Liver (tissue), 9 donors: ENCODE results near the gene RDH12. TPM values are rescaled to one million over a fixed set of nuclear protein-coding genes. Genes with fewer than 3 reads are reported as not detected.

Experiments
- DNase-seq: peaks from one replicate; pipeline ENCODE4 v3.0.0-alpha.2; 2017; ENCODE audit warnings: low spot score
- H3K27ac ChIP-seq, 2 donors: one replicate each; pipeline ENCODE4 v1.7.0; 2013; ENCODE audit warnings: inconsistent platforms in 2 of 2, low read length in 2 of 2, control low read depth in 1 of 2, low read depth in 1 of 2, mild to moderate bottlenecking in 1 of 2
- H3K27me3 ChIP-seq, 4 donors: one replicate each; pipeline versions ENCODE4 v1.6.1 to v1.7.0; 2013; ENCODE audit warnings: low read length in 3 of 4, inconsistent platforms in 1 of 4, mild to moderate bottlenecking in 1 of 4, moderate library complexity in 1 of 4; ENCODE audit not compliant: control insufficient read depth in 4 of 4, insufficient read depth in 4 of 4
- H3K36me3 ChIP-seq, 4 donors: one replicate each; pipeline versions ENCODE4 v1.6.1 to v1.7.0; 2013; ENCODE audit warnings: low read length in 3 of 4, mild to moderate bottlenecking in 3 of 4, low read depth in 1 of 4, moderate library complexity in 1 of 4; ENCODE audit not compliant: control insufficient read depth in 4 of 4, insufficient read depth in 3 of 4
- H3K4me1 ChIP-seq, 4 donors: one replicate each; pipeline versions ENCODE4 v1.6.1 to v1.7.0; 2013; ENCODE audit warnings: low read length in 3 of 4, mild to moderate bottlenecking in 3 of 4, moderate library complexity in 1 of 4; ENCODE audit not compliant: control insufficient read depth in 4 of 4, insufficient read depth in 4 of 4
- H3K4me3 ChIP-seq, 3 donors: one replicate each; pipeline versions ENCODE4 v1.6.1 to v1.7.0; 2013; ENCODE audit warnings: low read length in 3 of 3, control low read depth in 1 of 3, low read depth in 1 of 3, mild to moderate bottlenecking in 1 of 3
- H3K9ac ChIP-seq, 2 donors: one replicate each; pipeline ENCODE4 v1.7.0; 2013; ENCODE audit warnings: low read length in 2 of 2, mild to moderate bottlenecking in 2 of 2, moderate library complexity in 2 of 2, control low read depth in 1 of 2, low read depth in 1 of 2
- H3K9me3 ChIP-seq, 4 donors: one replicate each; pipeline versions ENCODE4 v1.6.1 to v1.7.0; 2013; ENCODE audit warnings: low read length in 3 of 4; ENCODE audit not compliant: control insufficient read depth in 4 of 4
- CTCF ChIP-seq: fragments of 150-350 bp; IDR thresholded peaks from 2 replicates; pipeline ENCODE4 v1.5.1; 2017; ENCODE audit warnings: improper control_type of control experiment, low read depth, low read length; ENCODE audit not compliant: missing input control
- EGR1 ChIP-seq, 2 donors: IDR thresholded peaks; 2 replicates each; pipeline ENCODE4 v1.6.1; 2016 to 2018; ENCODE audit warnings: antibody characterized with exemption in 2 of 2, low read depth in 2 of 2
- FOXA1 ChIP-seq: IDR thresholded peaks from 2 replicates; pipeline ENCODE4 v1.6.1; 2016; ENCODE audit warnings: antibody characterized with exemption
- FOXA2 ChIP-seq: IDR thresholded peaks from 2 replicates; pipeline ENCODE4 v1.6.1; 2016; ENCODE audit warnings: antibody characterized with exemption
- GABPA ChIP-seq, 2 donors: IDR thresholded peaks in 1 of 2; conservative IDR thresholded peaks in 1 of 2; 2 replicates each; pipeline ENCODE4 v1.6.1; 2016; ENCODE audit warnings: antibody characterized with exemption in 2 of 2, mild to moderate bottlenecking in 1 of 2, moderate library complexity in 1 of 2
- HNF4A ChIP-seq, 2 donors: conservative IDR thresholded peaks; 2 replicates each; pipeline ENCODE4 v1.6.1; 2016; ENCODE audit warnings: antibody characterized with exemption in 2 of 2, mild to moderate bottlenecking in 2 of 2
- HNF4G ChIP-seq: IDR thresholded peaks from 2 replicates; pipeline ENCODE4 v1.6.1; 2016; ENCODE audit warnings: antibody characterized with exemption
- JUND ChIP-seq, 2 donors: IDR thresholded peaks; 2 replicates each; pipeline ENCODE4 v1.6.1; 2016; ENCODE audit warnings: antibody characterized with exemption in 2 of 2
- MAX ChIP-seq: IDR thresholded peaks from 2 replicates; pipeline ENCODE4 v1.6.1; 2016; ENCODE audit warnings: antibody characterized with exemption
- NR2F2 ChIP-seq: IDR thresholded peaks from 2 replicates; pipeline ENCODE4 v1.6.1; 2016; ENCODE audit warnings: antibody characterized with exemption
- RAD21 ChIP-seq, 2 donors: IDR thresholded peaks; 2 replicates each; pipeline ENCODE4 v1.6.1; 2016; ENCODE audit warnings: antibody characterized with exemption in 2 of 2, mild to moderate bottlenecking in 2 of 2
- REST ChIP-seq: IDR thresholded peaks from 2 replicates; pipeline ENCODE4 v1.6.1; 2016; ENCODE audit warnings: antibody characterized with exemption, mild to moderate bottlenecking
- SP1 ChIP-seq: IDR thresholded peaks from 2 replicates; pipeline ENCODE4 v1.6.1; 2018; ENCODE audit warnings: antibody characterized with exemption, mild to moderate bottlenecking
- TAF1 ChIP-seq: conservative IDR thresholded peaks from 2 replicates; pipeline ENCODE4 v1.6.1; 2016; ENCODE audit warnings: antibody characterized with exemption, mild to moderate bottlenecking
- YY1 ChIP-seq: IDR thresholded peaks from 2 replicates; pipeline ENCODE4 v1.6.1; 2016; ENCODE audit warnings: antibody characterized with exemption, mild to moderate bottlenecking
- ZBTB33 ChIP-seq: IDR thresholded peaks from 2 replicates; pipeline ENCODE4 v1.6.1; 2016; ENCODE audit warnings: antibody characterized with exemption
- WGBS: extraction: QIAGEN DNeasy Blood & Tissue Kit; methylation state at CpG from one replicate; pipeline ENCODE4 v1.1.7; 2013; 5-methylcytosine and 5-hydroxymethylcytosine counted together
- polyA plus RNA-seq, 2 donors: library from polyadenylated mRNA; stranded (reverse) in 1 of 2; unstranded in 1 of 2; fragments of 200-250 nt in 1 of 2; fragments of >200 nt in 1 of 2; fragmentation: Nextera tagmentation in 1 of 2; extraction: Ambion mirVana in 1 of 2; gene quantifications; one replicate each; pipeline versions ENCODE4 v1.2.1 to v1.2.3, GENCODE V29; 2013 to 2015
- total RNA-seq, 2 donors: library from RNA; depleted of rRNA; stranded (reverse); fragments of >200 nt; gene quantifications; one replicate each; pipeline ENCODE4 v1.2.3, GENCODE V29; 2014
- donor health status: healthy.
- donor health status: healthy.
- donor health status: healthy.
- donor health status: healthy.
- donor health status: healthy.

RDH12 gene
- total and polyA plus RNA-seq, 4 donors, result 0.09 to 3.4 (median 0.91) TPM

GRCh38 chr14:67704484-67705089 lies 2.9 kb downstream of the RDH12 start:
- no peaks in the 10 kb centered on the region for H3K9me3 ChIP-seq
- no peaks in the 10 kb centered on the region for H3K36me3 ChIP-seq
- H3K27ac ChIP-seq, result no peak overlapping the region
- H3K4me1 ChIP-seq, result peaks cover 0 to 16% (median 11%) of the 10 kb centered on the region in 4 donors
- H3K4me3 ChIP-seq, result no peak overlapping the region
- TF ChIP-seq RAD21 (IDR thresholded peaks at IDR 0.05) (peak; percentile 93 to 94), CTCF (peak; percentile 75), REST (no peak), GABPA (IDR thresholded peaks at IDR 0.05 in 1 of 2, conservative IDR thresholded peaks at IDR 0.05 in 1 of 2) (no peak), NR2F2 (peak; percentile 19), SP1 (peak; percentile 15), MAX (no peak), JUND (IDR thresholded peaks at IDR 0.05) (no peak), ZBTB33 (no peak), EGR1 (IDR thresholded peaks at IDR 0.05; ENCODE audit: low read depth in 2 of 2) (no peak), HNF4A (conservative IDR thresholded peaks at IDR 0.05) (peak; percentile 17 to 41), FOXA2 (no peak)
- H3K27me3 ChIP-seq, result no peaks in the 10 kb centered on the region
- peak overlapping the region in 1 of 2 donors; percentile 42 for H3K9ac ChIP-seq
- DNase-seq, result no peak
- 0% methylated on average over 3 of the region's 3 CpGs for WGBS

- peak overlapping the region in 1 of 2 donors; percentile 36 for H3K9ac ChIP-seq
- TF ChIP-seq NR2F2 (no peak), TAF1 (no peak), GABPA (IDR thresholded peaks at IDR 0.05 in 1 of 2, conservative IDR thresholded peaks at IDR 0.05 in 1 of 2) (no peak), HNF4G (no peak), ZBTB33 (no peak), FOXA2 (no peak), JUND (IDR thresholded peaks at IDR 0.05) (no peak), FOXA1 (no peak), YY1 (no peak)
- no peaks in the 10 kb centered on the region for H3K9me3 ChIP-seq
- H3K27me3 ChIP-seq, result no peaks in the 10 kb centered on the region
- no peak overlapping the region for H3K4me3 ChIP-seq
- DNase-seq, result no peak
- 46% methylated on average over 3 of the region's 3 CpGs for WGBS
- peaks cover 0 to 19% (median 14%) of the 10 kb centered on the region in 4 donors for H3K4me1 ChIP-seq
- H3K27ac ChIP-seq, result no peak overlapping the region
- H3K36me3 ChIP-seq, result no peaks in the 10 kb centered on the region
These were observed 3.5 kb downstream of the RDH12 start for GRCh38 chr14:67705211-67705610.
